ENCODE measurements around the gene PAK2.

- TF ChIP-seq CTCF (IDR thresholded peaks at IDR 0.05) (no peak), ZFX (IDR thresholded peaks at IDR 0.05; ENCODE audit: borderline replicate concordance) (no peak)
These were observed 74.2 kb downstream of the PAK2 start for GRCh38 chr3:196813903-196814302.
